ENCODE results near the gene KDM4E. TPM values are rescaled to one million over a fixed set of nuclear protein-coding genes. Genes with fewer than 3 reads are reported as not detected.

The KDM4E gene
- polyA plus RNA-seq, 1 donor (not counting 4 experiments of a cell fraction or from before 2014, with no cell fraction given), result not detected

GRCh38 chr11:95068549-95068948 lies 43.5 kb downstream of the KDM4E start:
- Histone ChIP-seq H3K9me3 (ENCODE audit: control insufficient read depth, low read depth, low read length) (no peaks in the 10 kb centered on the region), H4K20me1 (ENCODE audit: control insufficient read depth, extremely low read depth, insufficient read depth, low read length) (no peaks in the 10 kb centered on the region), H3K9ac (ENCODE audit: control insufficient read depth, extremely low read depth, insufficient read depth, low read length) (peak overlapping the region; percentile 93), H3K4me1 (ENCODE audit: control insufficient read depth, extremely low read depth, insufficient read depth, low read length) (peaks cover 27% of the 10 kb centered on the region), H2AFZ (ENCODE audit: control insufficient read depth, low read length) (no peak overlapping the region), H3K27me3 (ENCODE audit: control insufficient read depth, extremely low read depth, insufficient read depth, low read length) (no peaks in the 10 kb centered on the region), H3K4me3 (ENCODE audit: control insufficient read depth in 2 of 3, extremely low read depth in 1 of 3, insufficient read depth in 2 of 3, low read depth in 1 of 3, low read length in 3 of 3) (peak overlapping the region; percentile 69 to 100 (median 99)), H3K36me3 (ENCODE audit: control insufficient read depth in 2 of 2, extremely low read depth in 1 of 2, insufficient read depth in 2 of 2, low read length in 2 of 2) (no peaks in the 10 kb centered on the region), H3K4me2 (ENCODE audit: control insufficient read depth, extremely low read depth, insufficient read depth, low read depth, low read length) (peak overlapping the region; percentile 85), H3K27ac (ENCODE audit: control insufficient read depth, insufficient read depth, low read length) (peak overlapping the region; percentile 90), H3K79me2 (ENCODE audit: control insufficient read depth, insufficient read depth, low read length) (peaks cover 31% of the 10 kb centered on the region), H3K9me1 (ENCODE audit: control insufficient read depth, extremely low read depth, insufficient read depth, low read length) (no peaks in the 10 kb centered on the region)
- DNase-seq (ENCODE audit: low read depth, low spot score), result no peak
- TF ChIP-seq, protein P1, sequence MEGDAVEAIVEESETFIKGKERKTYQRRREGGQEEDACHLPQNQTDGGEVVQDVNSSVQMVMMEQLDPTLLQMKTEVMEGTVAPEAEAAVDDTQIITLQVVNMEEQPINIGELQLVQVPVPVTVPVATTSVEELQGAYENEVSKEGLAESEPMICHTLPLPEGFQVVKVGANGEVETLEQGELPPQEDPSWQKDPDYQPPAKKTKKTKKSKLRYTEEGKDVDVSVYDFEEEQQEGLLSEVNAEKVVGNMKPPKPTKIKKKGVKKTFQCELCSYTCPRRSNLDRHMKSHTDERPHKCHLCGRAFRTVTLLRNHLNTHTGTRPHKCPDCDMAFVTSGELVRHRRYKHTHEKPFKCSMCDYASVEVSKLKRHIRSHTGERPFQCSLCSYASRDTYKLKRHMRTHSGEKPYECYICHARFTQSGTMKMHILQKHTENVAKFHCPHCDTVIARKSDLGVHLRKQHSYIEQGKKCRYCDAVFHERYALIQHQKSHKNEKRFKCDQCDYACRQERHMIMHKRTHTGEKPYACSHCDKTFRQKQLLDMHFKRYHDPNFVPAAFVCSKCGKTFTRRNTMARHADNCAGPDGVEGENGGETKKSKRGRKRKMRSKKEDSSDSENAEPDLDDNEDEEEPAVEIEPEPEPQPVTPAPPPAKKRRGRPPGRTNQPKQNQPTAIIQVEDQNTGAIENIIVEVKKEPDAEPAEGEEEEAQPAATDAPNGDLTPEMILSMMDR (optimal IDR thresholded peaks at IDR 0.05 in 1 of 3, IDR thresholded peaks at IDR 0.05 in 1 of 3, conservative IDR thresholded peaks at IDR 0.05 in 1 of 3; ENCODE audit: extremely low read depth in 1 of 3, insufficient read depth in 2 of 3, low read length in 3 of 3), result no peak
- no peak for TF ChIP-seq EZH2 (IDR thresholded peaks at IDR 0.05; ENCODE audit: low read length)
- FAIRE-seq, result peak; percentile 69
- dilution Hi-C loops (cut with MboI; ENCODE audit: extremely low pct_ligation_motif_present, low sequenced_read_pairs), result no loop called here

DNA sequence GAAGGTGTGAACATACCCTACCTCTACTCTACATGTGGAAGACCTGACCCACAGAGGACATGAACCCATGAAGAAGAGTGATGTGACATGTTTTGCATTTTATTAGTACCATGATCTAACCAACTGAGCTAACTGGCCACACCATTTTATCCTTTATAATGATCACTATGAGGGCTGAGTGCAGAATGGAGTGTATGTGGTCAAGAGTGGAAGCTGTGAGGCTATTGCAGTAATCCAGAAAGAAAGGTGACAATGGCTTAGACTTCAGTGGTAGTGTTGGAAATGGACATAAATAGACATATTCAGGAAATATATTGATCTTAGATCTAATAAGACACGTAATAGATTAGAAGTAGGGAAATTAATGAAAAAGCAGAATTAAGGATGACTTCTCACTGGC lies 45.4 kb downstream of the KDM4E start:
- H4K20me1 ChIP-seq (ENCODE audit: control insufficient read depth, extremely low read depth, insufficient read depth, low read length), result no peaks in the 10 kb centered on the region
- TF ChIP-seq, protein P1 (optimal IDR thresholded peaks at IDR 0.05 in 1 of 3, IDR thresholded peaks at IDR 0.05 in 1 of 3, conservative IDR thresholded peaks at IDR 0.05 in 1 of 3; ENCODE audit: extremely low read depth in 1 of 3, insufficient read depth in 2 of 3, low read length in 3 of 3), result no peak
- no peak for TF ChIP-seq EZH2 (IDR thresholded peaks at IDR 0.05; ENCODE audit: low read length)
- no peaks in the 10 kb centered on the region for H3K36me3 ChIP-seq (ENCODE audit: control insufficient read depth in 2 of 2, extremely low read depth in 1 of 2, insufficient read depth in 2 of 2, low read length in 2 of 2)
- no peak overlapping the region for H3K9ac ChIP-seq (ENCODE audit: control insufficient read depth, extremely low read depth, insufficient read depth, low read length)
- no peaks in the 10 kb centered on the region for H3K9me1 ChIP-seq (ENCODE audit: control insufficient read depth, extremely low read depth, insufficient read depth, low read length)
- H3K9me3 ChIP-seq (ENCODE audit: control insufficient read depth, low read depth, low read length), result no peaks in the 10 kb centered on the region
- no peak for DNase-seq (ENCODE audit: low read depth, low spot score)
- no peak overlapping the region for H3K4me3 ChIP-seq (ENCODE audit: control insufficient read depth in 2 of 3, extremely low read depth in 1 of 3, insufficient read depth in 2 of 3, low read depth in 1 of 3, low read length in 3 of 3)
- H3K4me2 ChIP-seq (ENCODE audit: control insufficient read depth, extremely low read depth, insufficient read depth, low read depth, low read length), result no peak overlapping the region
- H3K79me2 ChIP-seq (ENCODE audit: control insufficient read depth, insufficient read depth, low read length), result peaks cover 31% of the 10 kb centered on the region
- H3K4me1 ChIP-seq (ENCODE audit: control insufficient read depth, extremely low read depth, insufficient read depth, low read length), result peaks cover 34% of the 10 kb centered on the region
- no peak for FAIRE-seq
- no peaks in the 10 kb centered on the region for H3K27me3 ChIP-seq (ENCODE audit: control insufficient read depth, extremely low read depth, insufficient read depth, low read length)
- dilution Hi-C loops (cut with MboI; ENCODE audit: extremely low pct_ligation_motif_present, low sequenced_read_pairs), result no loop called here
- H2AFZ ChIP-seq (ENCODE audit: control insufficient read depth, low read length), result no peak overlapping the region
- no peak overlapping the region for H3K27ac ChIP-seq (ENCODE audit: control insufficient read depth, insufficient read depth, low read length)
